ENCODE measurements around the gene RFX5. TPM values are rescaled to one million over a fixed set of nuclear protein-coding genes. Genes with fewer than 3 reads are reported as not detected.

Gene RFX5
- total and polyA plus RNA-seq, 9 of the 15 experiments (the other 6 are each of a cell fraction or from before 2014, with no cell fraction given), result 3.8 to 48.2 (median 32.2) TPM

DNA sequence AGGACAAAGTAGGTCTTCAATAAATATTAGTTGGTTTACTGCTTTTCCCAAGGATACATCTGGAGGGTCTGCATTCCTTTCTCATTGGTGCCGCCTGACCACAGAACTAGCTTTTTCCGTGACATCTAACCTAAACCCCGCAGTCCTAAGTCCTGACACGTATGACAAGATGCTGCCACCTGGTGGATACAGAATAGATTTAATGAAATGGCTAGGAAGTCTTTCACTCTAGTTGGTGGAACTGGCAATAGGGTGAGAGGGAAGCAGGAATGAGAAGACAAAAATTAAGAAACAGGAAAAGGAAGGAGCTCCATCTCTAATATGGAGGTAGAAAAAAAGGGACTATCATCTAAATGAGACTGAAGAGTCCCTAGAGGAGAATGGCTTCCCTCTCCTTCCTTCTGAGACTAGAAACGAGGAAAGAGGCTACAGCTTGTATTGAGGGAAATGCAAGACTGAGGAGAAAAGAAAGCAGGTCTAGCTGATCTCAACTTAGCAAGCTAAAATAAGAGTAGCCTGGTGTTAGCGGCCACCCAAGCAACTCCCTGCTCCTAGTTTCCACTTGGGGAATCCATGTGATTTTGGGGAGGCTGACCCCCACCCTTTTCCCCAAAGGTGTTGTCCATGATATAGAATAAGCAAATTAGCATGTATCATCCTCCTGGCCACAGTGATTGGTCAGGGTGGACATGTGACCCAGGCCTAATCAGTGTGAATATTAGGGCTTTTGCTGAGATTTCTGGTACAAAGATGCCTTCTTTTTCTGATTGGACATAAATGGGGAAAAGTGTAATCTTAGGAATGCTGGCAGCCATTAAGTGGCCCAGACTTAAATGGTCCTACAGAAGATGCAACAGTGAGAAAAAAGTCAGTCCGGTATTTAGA lies 5.9 kb downstream of the RFX5 start (continued):
- TF ChIP-seq, protein P1, sequence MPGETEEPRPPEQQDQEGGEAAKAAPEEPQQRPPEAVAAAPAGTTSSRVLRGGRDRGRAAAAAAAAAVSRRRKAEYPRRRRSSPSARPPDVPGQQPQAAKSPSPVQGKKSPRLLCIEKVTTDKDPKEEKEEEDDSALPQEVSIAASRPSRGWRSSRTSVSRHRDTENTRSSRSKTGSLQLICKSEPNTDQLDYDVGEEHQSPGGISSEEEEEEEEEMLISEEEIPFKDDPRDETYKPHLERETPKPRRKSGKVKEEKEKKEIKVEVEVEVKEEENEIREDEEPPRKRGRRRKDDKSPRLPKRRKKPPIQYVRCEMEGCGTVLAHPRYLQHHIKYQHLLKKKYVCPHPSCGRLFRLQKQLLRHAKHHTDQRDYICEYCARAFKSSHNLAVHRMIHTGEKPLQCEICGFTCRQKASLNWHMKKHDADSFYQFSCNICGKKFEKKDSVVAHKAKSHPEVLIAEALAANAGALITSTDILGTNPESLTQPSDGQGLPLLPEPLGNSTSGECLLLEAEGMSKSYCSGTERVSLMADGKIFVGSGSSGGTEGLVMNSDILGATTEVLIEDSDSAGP (CRISPR knock-in tag; IDR thresholded peaks at IDR 0.05), result no peak
- TF ChIP-seq MYNN (IDR thresholded peaks at IDR 0.05) (no peak), MYNN (CRISPR knock-in tag; IDR thresholded peaks at IDR 0.05) (no peak), CREM (IDR thresholded peaks at IDR 0.05; ENCODE audit: low read depth) (peak; percentile 74), PYGO2 (tag; IDR thresholded peaks at IDR 0.05) (no peak), JUND (IDR thresholded peaks at IDR 0.05; ENCODE audit: borderline replicate concordance, low read depth, low read length) (peak; percentile 28; the same call in 1 of the 2 replicates), JUND (tag; IDR thresholded peaks at IDR 0.05; ENCODE audit: borderline replicate concordance, low read depth, low read length) (no peak; the same call in 2 of the 3 replicates), CREB1 (IDR thresholded peaks at IDR 0.05) (no peak), CREB1 (CRISPR knock-in tag; IDR thresholded peaks at IDR 0.05) (peak; percentile 59; the same call in 1 of the 2 replicates), TCFL5 (CRISPR knock-in tag; conservative IDR thresholded peaks at IDR 0.05) (no peak), POLR2G (IDR thresholded peaks at IDR 0.05; ENCODE audit: low read depth, low read length) (no peak)
- TF ChIP-seq, protein P2, sequence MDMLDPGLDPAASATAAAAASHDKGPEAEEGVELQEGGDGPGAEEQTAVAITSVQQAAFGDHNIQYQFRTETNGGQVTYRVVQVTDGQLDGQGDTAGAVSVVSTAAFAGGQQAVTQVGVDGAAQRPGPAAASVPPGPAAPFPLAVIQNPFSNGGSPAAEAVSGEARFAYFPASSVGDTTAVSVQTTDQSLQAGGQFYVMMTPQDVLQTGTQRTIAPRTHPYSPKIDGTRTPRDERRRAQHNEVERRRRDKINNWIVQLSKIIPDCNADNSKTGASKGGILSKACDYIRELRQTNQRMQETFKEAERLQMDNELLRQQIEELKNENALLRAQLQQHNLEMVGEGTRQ (CRISPR knock-in tag; IDR thresholded peaks at IDR 0.05), result peak; percentile 83

Measured in K562 (cell line).